NCI-H510A treated with DMSO at 0.1 percent for 48 hours (cell line): Measurements from ENCODE around the gene POLD4.
"Not testable (repeated sequence)": the region's sequence is repeated elsewhere in the genome, so short reads cannot be mapped to it uniquely, and the experiment has no call there.

ENCODE experiments used
- DNase-seq: peaks from one replicate; lab custom pipeline; 2025; lab: John Stamatoyannopoulos, UW

POLD4 gene

GRCh38 chr11:67351275-67352005, 1.9 kb downstream of the POLD4 start:
- DNase-seq: peak; percentile 94

GRCh38 chr11:67349928-67350465, 3.3 kb downstream of the POLD4 start:
- no peak for DNase-seq

DNA sequence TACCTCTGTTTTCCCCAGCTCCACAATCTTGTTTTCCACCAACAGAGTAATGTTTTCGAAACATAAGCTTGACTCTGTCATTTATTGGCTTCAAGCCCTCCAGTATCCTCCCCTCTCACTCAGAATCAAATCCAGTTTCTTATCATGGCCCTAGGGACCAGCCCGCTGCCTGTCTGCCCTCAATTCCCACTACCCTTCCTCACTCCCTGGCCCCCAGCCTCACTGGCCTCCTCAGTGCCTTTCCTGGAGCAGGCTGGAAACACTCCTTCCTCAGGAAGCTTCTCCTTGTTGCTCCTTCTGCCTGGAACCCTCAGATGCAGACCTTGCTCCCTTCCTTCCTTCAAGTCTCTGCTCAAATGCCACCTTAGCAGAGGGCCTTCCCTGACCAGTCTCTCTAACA, 3.9 kb downstream of the POLD4 start:
- DNase-seq: no peak

GRCh38 chr11:67349036-67349435, 4.3 kb downstream of the POLD4 start:
- DNase-seq: no peak

- DNase-seq: no peak
Observed at GRCh38 chr11:67347964-67348749, 5.2 kb downstream of the POLD4 start.

DNA sequence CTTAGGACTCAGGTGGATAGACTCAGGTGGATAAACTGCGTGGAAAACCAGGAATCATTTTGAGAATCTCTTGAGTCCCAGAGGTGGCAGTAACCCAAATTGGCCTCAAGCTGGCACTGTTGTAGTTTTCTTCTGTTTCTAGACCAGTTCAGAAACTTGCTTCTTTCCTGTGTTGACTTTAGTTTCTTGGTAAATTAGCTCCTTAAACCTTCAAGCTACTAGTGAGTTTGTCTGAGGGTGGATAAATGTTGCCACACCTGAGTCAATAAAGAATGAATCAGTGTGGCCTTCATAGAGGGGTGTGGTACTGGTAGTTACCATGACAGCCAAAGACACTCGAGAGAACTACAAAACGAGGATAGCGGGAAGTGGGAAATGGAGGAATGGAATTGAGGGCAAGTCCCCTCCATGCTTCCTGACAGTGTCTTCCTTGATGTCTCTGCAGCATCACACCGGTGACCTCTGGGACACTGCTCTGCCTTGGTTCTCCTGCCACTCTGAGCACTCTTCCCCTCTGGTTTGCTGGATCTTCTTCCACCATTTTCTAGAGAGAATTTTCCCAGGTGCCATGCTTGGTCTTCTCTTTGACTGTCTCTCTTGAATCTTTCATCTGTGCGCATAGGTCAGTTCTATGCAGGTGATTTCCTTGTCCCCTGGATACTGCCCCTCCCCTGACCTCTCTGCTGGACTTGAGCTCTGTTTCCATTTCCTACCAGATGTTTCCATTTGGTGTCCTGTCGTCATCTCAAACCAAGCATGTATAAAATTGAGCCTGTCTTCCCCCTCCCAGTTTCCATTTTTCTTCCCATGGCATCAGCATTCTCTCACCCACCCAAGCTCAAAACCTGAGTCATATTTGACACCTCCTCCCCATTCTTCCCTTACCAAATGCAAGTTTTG, 7.2 kb downstream of the POLD4 start:
- DNase-seq: peak; percentile 77

DNA sequence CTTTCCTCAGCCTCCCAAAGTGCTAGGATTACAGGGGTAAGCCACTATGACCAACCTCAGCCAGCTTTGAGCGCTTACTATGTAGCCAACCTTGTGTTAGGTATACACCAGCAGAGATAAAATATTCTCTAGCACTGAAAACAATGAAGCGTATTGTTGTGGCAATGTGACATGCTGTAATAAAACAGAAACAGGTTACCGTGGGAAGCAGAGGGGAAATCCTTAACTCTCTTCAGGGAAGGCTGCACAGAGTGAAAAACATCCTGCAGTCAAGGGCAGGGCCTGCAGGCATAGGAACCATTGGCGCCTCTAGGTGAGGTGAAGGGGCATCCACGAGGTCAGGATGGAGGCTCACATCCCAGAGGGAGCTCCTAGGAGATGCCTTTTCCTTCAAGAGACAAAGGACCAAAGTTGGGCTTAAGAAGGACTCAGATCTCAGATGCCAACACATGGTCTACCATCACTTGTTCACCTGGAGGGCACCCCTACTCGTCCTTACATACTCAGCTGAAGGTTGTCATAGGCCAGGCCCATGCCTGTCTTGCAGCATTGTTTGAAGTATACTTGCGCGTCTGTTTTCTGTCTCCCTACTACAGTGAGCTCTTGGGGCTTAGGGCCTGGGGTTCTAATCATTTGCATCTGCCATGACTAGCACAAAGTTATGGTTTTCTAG, 8.0 kb downstream of the POLD4 start:
- no peak for DNase-seq

DNA sequence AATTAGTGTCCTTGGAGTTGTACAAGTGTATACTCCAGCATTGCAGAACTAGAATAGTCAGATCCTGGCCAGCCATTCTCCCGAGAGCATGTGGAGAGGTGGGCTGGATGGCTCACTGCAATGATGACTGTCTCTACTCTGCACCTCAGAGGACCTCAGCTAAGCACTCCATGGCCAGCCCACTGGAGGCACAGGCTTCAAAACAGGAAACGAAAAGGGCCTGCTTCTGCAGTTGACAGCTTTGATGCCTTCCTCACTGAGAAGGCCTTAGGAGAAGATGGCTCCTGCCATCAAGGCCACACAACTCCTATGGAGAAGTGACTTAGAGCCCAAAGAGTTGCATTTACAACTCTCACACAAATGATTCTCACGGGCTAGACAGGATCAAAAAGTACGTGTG, 9.1 kb downstream of the POLD4 start:
- no peak for DNase-seq

DNA sequence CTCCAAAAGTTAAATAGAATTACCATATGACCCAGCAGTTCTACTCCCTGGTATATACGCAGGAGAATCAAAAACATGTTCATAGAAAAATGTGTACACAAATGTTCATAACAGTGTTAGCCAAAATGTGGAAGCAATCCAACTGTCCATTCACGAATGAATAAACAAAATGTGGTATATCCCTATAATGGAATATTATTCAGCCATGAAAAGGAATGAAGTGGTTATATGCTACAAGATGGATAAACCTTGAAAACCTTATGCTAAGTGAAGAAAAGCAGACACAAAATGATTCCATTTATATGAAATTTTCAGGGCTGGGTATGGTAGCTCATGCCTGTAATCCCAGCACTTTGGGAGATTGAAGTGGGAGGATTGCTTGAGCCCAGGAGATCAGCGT, 16.1 kb downstream of the POLD4 start:
- no peak for DNase-seq

GRCh38 chr11:67332081-67332691, 21.2 kb downstream of the POLD4 start:
- DNase-seq: no peak

GRCh38 chr11:67323526-67323925, 29.8 kb downstream of the POLD4 start:
- DNase-seq: no peak

GRCh38 chr11:67322049-67322448, 31.3 kb downstream of the POLD4 start:
- no peak for DNase-seq

DNA sequence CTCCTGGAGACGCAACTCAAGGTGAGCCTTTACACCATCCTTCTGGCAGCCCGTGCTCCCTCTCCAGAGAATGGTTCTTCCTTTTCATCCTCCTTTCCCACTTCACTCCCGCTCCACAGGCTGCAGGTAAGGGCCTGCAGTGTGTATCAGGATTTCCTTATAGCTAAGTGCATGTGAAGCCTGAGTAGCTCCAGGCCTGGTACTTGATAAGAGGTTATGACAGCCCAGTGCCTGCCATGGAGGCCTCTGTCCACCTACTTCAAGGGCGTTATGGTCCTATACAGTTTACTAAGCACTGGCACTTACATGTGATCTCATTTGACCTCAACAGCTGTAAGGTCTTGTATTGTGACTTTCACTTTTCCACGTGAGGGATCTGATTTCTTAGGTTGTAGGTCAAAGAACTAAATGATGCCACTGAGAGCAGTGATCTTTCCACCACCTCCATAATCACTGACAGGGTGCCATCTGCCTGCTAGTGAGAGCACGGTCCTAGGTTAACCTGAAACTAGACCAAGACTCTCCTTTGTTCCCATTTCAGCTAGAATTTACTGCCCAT, 32.0 kb downstream of the POLD4 start:
- DNase-seq: no peak

- no peak for DNase-seq
Observed at GRCh38 chr11:67320691-67321090, 32.7 kb downstream of the POLD4 start.

DNA sequence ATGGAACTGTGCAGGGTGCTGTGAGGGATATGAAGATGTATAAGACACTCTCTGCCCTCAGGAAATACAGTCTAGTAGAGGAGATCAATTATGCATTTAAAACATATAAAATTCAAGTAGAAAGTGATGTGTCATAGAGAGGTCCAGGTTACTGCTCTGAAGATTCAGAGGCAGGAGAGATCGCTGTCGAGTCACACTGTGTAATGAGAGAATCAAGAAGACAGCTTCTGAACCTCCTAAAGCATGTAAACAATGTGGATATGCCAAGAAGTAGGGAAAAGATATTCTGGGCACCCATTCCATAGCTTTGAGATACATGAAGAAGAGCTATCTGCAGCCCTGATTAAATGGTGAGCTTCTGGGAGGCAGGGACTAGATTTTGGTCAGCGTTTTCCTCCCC, 33.3 kb downstream of the POLD4 start:
- no peak for DNase-seq

GRCh38 chr11:67318876-67319275, 34.5 kb downstream of the POLD4 start:
- not testable (repeated sequence) for DNase-seq

GRCh38 chr11:67317888-67318555, 35.3 kb downstream of the POLD4 start:
- DNase-seq: peak; percentile 55

DNA sequence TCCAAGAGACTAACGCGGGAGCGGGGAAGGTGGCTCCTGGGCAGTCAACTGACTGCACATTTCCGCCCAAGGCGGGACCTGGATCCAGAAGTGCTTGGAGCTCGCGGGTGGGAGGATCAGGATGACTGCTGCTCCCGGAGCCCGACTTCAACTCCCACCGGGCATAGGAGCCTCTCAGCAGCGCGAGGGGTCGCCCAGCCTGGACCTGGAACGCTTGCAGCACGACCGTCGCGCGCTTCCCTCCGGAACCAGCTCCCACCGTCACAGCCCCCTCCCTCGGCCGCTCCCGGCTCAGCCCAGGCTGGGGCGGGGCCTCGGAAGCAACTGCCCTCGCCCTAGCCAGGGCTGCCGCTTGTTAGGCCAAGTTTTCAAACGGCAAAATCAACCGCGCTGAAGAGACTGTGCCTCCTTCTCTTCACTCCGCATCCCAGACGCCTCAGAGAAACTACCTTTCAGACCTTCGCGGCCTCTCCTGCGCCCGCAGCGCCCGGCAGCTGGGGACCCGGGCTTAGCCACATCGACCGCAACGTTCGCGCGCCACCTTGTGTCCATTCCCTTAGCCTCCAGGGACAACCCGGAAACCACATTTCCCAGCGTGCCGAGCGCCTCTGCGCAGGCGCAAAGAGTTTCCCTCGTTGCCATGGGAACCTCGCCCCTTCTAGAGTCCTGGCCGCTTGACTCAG, 36.0 kb downstream of the POLD4 start:
- peak; percentile 99 for DNase-seq

GRCh38 chr11:67316882-67317204, 36.5 kb downstream of the POLD4 start:
- no peak for DNase-seq
